Caco-2 (cell line): ENCODE results near the gene UBE2E3. TPM values are rescaled to one million over a fixed set of nuclear protein-coding genes. Genes with fewer than 3 reads are reported as not detected.

Experiments used
- BruUV-seq: library from RNA; stranded (reverse); fragments of 400-500 nt; replicated peaks from 2 replicates; lab custom pipeline; 2021; lab: Mats Ljungman, UMichigan
- CTCF ChIA-PET: fragments of 300-600 bp; sonication (Branson Sonifier 250); formaldehyde crosslinking; loops from one replicate; lab custom pipeline; 2022; ENCODE audit warnings: antibody characterized with exemption; lab: Charles Lee
- POLR2A ChIA-PET: fragments of 300-600 bp; sonication (Branson Sonifier 250); formaldehyde crosslinking; loops from one replicate; lab custom pipeline; 2022; ENCODE audit warnings: antibody characterized with exemption; lab: Charles Lee
- DNase-seq, 2 experiments: peaks; one replicate each; pipeline versions ENCODE4 v3.0.0 to v3.0.0-alpha.2; 2020 to 2022
- H3K27me3 ChIP-seq: replicated peaks from 2 replicates; pipeline ENCODE4 v1.6.0; 2011; ENCODE audit warnings: low read length; ENCODE audit not compliant: control insufficient read depth, insufficient read depth
- H3K36me3 ChIP-seq: 2 replicates; pipeline ENCODE4 v1.5.1; 2011; ENCODE audit warnings: low read length; ENCODE audit not compliant: control insufficient read depth, insufficient read depth
- H3K4me1 ChIP-seq: fragments of 250-450 bp; sonication (Bioruptor Pico); 2 replicates; pipeline ENCODE4 v1.5.1; 2020; ENCODE audit warnings: mild to moderate bottlenecking
- H3K4me3 ChIP-seq: 2 replicates; pipeline ENCODE4 v1.5.1; 2011; ENCODE audit warnings: low read depth, mild to moderate bottlenecking, control low read depth, low read length
- H3K9me3 ChIP-seq: fragments of 250-450 bp; sonication (Bioruptor Pico); 2 replicates; pipeline ENCODE4 v1.5.1; 2020; ENCODE audit warnings: mild to moderate bottlenecking, moderate library complexity
- H3K27ac Mint-ChIP-seq: one replicate; pipeline ENCODE4 v1.8.0; 2022; ENCODE audit warnings: mixed read lengths; ENCODE audit not compliant: unreplicated experiment
- H3K27me3 Mint-ChIP-seq: one replicate; pipeline ENCODE4 v1.8.0; 2022; ENCODE audit warnings: mixed read lengths; ENCODE audit not compliant: insufficient read depth, unreplicated experiment
- H3K36me3 Mint-ChIP-seq: one replicate; pipeline ENCODE4 v1.8.0; 2022; ENCODE audit warnings: mild to moderate bottlenecking, mixed read lengths; ENCODE audit not compliant: insufficient read depth, unreplicated experiment
- H3K4me1 Mint-ChIP-seq: one replicate; pipeline ENCODE4 v1.8.0; 2022; ENCODE audit warnings: low read depth, mixed read lengths; ENCODE audit not compliant: unreplicated experiment
- H3K4me3 Mint-ChIP-seq: one replicate; pipeline ENCODE4 v1.8.0; 2022; ENCODE audit warnings: mild to moderate bottlenecking, moderate library complexity, mixed read lengths; ENCODE audit not compliant: unreplicated experiment
- H3K9me3 Mint-ChIP-seq: one replicate; pipeline ENCODE4 v1.8.0; 2022; ENCODE audit warnings: mixed read lengths; ENCODE audit not compliant: unreplicated experiment
- intact Hi-C: fragments of 100-400 bp; cut with micrococcal nuclease; formaldehyde crosslinking; loops from one replicate; pipeline ENCODE4 v1.10.0; 2022; ENCODE audit not compliant: unreplicated experiment
- total RNA-seq: library from RNA; stranded (reverse); gene quantifications from 2 replicates; pipeline ENCODE4 v1.2.3, GENCODE V29; 2022
- TF ChIP-seq, protein P1 (sequence below), 2 experiments: fragments of 200-600 bp in 1 of 2; IDR thresholded peaks; 1 replicate in 1 of 2; 2 replicates in 1 of 2; pipeline versions ENCODE4 v1.5.1 to v1.8.0; 2011 to 2022; ENCODE audit warnings: antibody characterized with exemption in 1 of 2, control low read depth in 1 of 2, inconsistent platforms in 1 of 2, low read depth in 1 of 2, low read length in 1 of 2, mild to moderate bottlenecking in 1 of 2, moderate library complexity in 1 of 2; ENCODE audit not compliant: insufficient read depth in 1 of 2, severe bottlenecking in 1 of 2, unreplicated experiment in 1 of 2

UBE2E3 gene
- total RNA-seq, 1 experiment from 2014 or later: 9.0 TPM

DNA sequence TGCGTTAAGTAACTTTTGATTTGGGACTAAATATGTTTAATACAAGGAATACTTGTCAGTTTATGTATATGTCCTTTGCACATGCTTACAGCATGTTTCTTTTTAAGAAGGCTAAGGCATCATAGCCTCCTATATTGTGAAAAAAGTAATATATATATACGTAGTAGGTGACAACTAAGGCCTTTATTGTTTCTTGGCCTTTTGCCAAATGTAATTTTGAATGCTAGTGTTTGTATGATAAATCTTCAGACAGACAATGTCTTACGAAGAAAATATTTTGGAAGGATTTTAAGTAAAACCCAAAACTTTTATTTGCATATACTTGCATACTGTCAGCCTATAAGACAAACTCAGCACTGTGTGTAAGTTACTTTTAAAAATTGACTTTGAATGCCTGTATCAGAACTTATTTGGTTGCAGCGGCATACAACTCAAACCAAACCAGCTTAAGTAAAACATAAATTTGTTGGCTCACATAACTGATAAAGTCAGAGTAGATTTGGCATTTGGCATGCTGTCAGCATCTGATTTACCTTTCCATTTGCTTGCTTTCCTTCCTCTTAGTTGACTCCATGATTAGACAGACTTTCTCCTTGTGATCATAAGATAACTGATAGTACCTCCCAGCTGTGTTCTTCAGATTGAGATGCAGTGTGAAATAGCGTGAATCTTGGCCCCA is 24.4 kb downstream of the UBE2E3 start:
- H3K4me1 Mint-ChIP-seq: no peaks in the 10 kb centered on the region
- no peaks in the 10 kb centered on the region for H3K36me3 Mint-ChIP-seq
- TF ChIP-seq, protein P1, sequence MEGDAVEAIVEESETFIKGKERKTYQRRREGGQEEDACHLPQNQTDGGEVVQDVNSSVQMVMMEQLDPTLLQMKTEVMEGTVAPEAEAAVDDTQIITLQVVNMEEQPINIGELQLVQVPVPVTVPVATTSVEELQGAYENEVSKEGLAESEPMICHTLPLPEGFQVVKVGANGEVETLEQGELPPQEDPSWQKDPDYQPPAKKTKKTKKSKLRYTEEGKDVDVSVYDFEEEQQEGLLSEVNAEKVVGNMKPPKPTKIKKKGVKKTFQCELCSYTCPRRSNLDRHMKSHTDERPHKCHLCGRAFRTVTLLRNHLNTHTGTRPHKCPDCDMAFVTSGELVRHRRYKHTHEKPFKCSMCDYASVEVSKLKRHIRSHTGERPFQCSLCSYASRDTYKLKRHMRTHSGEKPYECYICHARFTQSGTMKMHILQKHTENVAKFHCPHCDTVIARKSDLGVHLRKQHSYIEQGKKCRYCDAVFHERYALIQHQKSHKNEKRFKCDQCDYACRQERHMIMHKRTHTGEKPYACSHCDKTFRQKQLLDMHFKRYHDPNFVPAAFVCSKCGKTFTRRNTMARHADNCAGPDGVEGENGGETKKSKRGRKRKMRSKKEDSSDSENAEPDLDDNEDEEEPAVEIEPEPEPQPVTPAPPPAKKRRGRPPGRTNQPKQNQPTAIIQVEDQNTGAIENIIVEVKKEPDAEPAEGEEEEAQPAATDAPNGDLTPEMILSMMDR (IDR thresholded peaks at IDR 0.05; ENCODE audit: insufficient read depth in 1 of 2, low read depth in 1 of 2, low read length in 1 of 2, severe bottlenecking in 1 of 2, unreplicated experiment in 1 of 2): no peak
- H3K4me1 ChIP-seq: no peaks in the 10 kb centered on the region
- POLR2A ChIA-PET: no interaction called here
- H3K27ac Mint-ChIP-seq: no peak overlapping the region
- intact Hi-C loops: no loop called here
- H3K4me3 ChIP-seq: no peak overlapping the region
- DNase-seq: no peak
- H3K4me3 Mint-ChIP-seq: no peak overlapping the region
- CTCF ChIA-PET: no interaction called here
- H3K36me3 ChIP-seq: no peaks in the 10 kb centered on the region
- H3K27me3 Mint-ChIP-seq: no peaks in the 10 kb centered on the region
- no peaks in the 10 kb centered on the region for H3K9me3 ChIP-seq
- BruUV-seq: no TSS peak
- H3K27me3 ChIP-seq: no peaks in the 10 kb centered on the region
- no peaks in the 10 kb centered on the region for H3K9me3 Mint-ChIP-seq

DNA sequence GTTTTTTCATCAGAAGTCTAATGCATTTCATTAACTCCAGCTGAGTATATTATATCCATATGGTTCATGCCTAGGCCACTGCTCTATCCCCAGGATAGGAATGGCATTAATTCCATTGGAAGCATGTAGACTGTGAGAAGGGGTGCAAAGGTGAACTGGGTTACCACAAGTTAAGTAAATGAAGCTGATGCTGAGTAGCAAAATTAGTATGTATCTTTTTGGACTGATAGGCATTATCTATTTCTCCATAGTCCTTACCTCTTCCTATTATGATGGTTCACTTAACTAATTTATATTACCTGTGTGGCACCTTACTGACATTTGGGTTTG is 24.9 kb downstream of the UBE2E3 start:
- Mint-ChIP-seq H3K9me3 (no peaks in the 10 kb centered on the region), H3K27ac (no peak overlapping the region), H3K27me3 (no peaks in the 10 kb centered on the region), H3K36me3 (no peaks in the 10 kb centered on the region), H3K4me1 (no peaks in the 10 kb centered on the region), H3K4me3 (no peak overlapping the region)
- Histone ChIP-seq H3K4me3 (no peak overlapping the region), H3K27me3 (no peaks in the 10 kb centered on the region), H3K4me1 (no peaks in the 10 kb centered on the region), H3K9me3 (no peaks in the 10 kb centered on the region), H3K36me3 (no peaks in the 10 kb centered on the region)
- TF ChIP-seq, protein P1 (IDR thresholded peaks at IDR 0.05; ENCODE audit: insufficient read depth in 1 of 2, low read depth in 1 of 2, low read length in 1 of 2, severe bottlenecking in 1 of 2, unreplicated experiment in 1 of 2): no peak
- ChIA-PET POLR2A (no interaction called here), CTCF (no interaction called here)
- intact Hi-C loops: no loop called here
- no TSS peak for BruUV-seq
- DNase-seq: no peak

DNA sequence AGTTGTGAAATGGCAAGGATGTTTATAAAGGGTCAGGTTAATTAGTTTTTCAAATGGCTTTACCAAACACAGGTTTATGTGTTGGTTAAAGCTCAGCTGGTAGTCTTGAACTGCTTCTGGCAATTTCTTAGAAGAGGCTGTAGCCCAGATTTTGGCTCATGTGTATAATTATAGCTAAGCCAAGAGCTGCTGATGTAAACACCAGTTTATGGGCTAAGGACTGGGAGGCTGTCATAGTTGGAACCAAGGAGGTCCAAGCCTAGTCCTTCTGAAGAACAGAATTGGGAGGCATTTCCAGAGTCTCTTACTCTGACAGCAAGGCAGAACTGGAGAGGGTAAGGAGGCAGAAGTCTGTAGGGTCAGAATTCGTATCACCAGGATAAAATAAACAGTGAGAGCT is 25.4 kb downstream of the UBE2E3 start:
- Histone ChIP-seq H3K27me3 (no peaks in the 10 kb centered on the region), H3K36me3 (no peaks in the 10 kb centered on the region), H3K4me3 (no peak overlapping the region), H3K9me3 (no peaks in the 10 kb centered on the region), H3K4me1 (no peaks in the 10 kb centered on the region)
- Mint-ChIP-seq H3K4me3 (no peak overlapping the region), H3K27me3 (no peaks in the 10 kb centered on the region), H3K36me3 (no peaks in the 10 kb centered on the region), H3K27ac (no peak overlapping the region), H3K9me3 (no peaks in the 10 kb centered on the region), H3K4me1 (no peaks in the 10 kb centered on the region)
- TF ChIP-seq, protein P1 (IDR thresholded peaks at IDR 0.05; ENCODE audit: insufficient read depth in 1 of 2, low read depth in 1 of 2, low read length in 1 of 2, severe bottlenecking in 1 of 2, unreplicated experiment in 1 of 2): no peak
- intact Hi-C loops: no loop called here
- ChIA-PET POLR2A (no interaction called here), CTCF (no interaction called here)
- no peak for DNase-seq
- no TSS peak for BruUV-seq
